ENCODE data around the gene CHRNA5. TPM values are rescaled to one million over a fixed set of nuclear protein-coding genes. Genes with fewer than 3 reads are reported as not detected.
A peak's percentile ranks its signal among the peaks of the same experiment; 100 is the strongest.
"Not testable (repeated sequence)": the region's sequence is repeated elsewhere in the genome, so short reads cannot be mapped to it uniquely, and the experiment has no call there.

CHRNA5 gene
- 10 to 100 TPM in 1 of 2 donors, 1 to 10 TPM in 1; 5.9 to 14.1 TPM for total RNA-seq

DNA sequence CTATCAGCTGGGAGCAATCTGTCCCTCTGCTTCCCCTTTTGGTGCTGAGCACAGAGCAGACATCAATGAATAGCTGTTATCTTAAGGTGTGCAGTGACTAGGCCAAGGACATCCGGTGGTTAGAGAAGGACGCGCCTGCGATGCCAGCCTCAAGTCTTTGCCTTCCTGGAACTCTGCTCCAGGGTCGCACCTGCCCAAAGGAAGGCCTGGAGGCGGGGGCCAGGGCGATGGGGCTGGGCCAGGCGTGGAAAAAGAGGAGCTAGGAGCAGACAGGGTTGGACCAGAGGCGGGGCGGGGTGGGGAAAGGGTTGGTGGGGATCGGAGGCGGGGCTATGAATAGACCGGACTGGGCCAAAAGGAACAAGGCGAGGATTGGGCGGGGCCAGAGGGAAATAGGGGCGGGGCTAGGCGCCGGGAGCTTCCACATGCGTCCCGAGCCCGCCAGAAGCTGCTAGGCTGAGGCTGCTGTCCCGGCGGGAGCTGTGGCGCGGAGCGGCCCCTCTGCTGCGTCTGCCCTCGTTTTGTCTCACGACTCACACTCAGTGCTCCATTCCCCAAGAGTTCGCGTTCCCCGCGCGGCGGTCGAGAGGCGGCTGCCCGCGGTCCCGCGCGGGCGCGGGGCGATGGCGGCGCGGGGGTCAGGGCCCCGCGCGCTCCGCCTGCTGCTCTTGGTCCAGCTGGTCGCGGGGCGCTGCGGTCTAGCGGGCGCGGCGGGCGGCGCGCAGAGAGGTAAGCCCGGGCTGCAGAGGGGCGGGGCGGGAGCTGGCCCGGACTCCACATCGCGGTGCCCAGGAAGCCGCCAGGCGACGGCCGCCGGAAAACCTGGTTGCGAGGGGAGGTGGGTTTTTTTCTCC lies at the start of gene CHRNA5:
Gene CHRNA5 (plus strand): TSS at position 424 of the 854 bp plus-strand sequence. CDS start 200 bp downstream, at position 624.
- peaks cover 11% of the 10 kb centered on the region for H3K4me1 Mint-ChIP-seq
- H3K27me3 Mint-ChIP-seq: peaks cover 11% of the 10 kb centered on the region
- H3K36me3 Mint-ChIP-seq (ENCODE audit: low read depth): no peaks in the 10 kb centered on the region
- ATAC-seq (replicated peaks): peak; percentile 93
- H3K9me3 Mint-ChIP-seq: no peaks in the 10 kb centered on the region
- peak within 1 kb of the TSS; percentile 68 for H3K27ac Mint-ChIP-seq
- H3K4me3 Mint-ChIP-seq: peak within 1 kb of the TSS; percentile 83

DNA sequence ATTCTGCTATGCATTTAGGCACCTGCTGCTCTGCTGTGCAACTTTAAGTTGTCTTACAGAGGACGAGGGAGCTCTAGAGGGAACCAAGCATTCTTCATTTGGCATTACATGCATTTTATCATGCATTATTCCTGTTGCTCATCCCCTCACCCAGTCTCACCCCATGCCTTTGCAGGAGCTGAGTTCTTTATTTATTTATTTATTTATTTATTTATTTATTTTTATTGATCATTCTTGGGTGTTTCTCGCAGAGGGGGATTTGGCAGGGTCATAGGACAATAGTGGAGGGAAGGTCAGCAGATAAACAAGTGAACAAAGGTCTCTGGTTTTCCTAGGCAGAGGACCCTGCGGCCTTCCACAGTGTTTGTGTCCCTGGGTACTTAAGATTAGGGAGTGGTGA lies 45.3 kb upstream of the CHRNA5 start:
- H3K36me3 Mint-ChIP-seq (ENCODE audit: low read depth); H3K4me1 Mint-ChIP-seq; H3K27ac Mint-ChIP-seq; ATAC-seq (replicated peaks); H3K27me3 Mint-ChIP-seq; H3K9me3 Mint-ChIP-seq; H3K4me3 Mint-ChIP-seq: not testable (repeated sequence)

DNA sequence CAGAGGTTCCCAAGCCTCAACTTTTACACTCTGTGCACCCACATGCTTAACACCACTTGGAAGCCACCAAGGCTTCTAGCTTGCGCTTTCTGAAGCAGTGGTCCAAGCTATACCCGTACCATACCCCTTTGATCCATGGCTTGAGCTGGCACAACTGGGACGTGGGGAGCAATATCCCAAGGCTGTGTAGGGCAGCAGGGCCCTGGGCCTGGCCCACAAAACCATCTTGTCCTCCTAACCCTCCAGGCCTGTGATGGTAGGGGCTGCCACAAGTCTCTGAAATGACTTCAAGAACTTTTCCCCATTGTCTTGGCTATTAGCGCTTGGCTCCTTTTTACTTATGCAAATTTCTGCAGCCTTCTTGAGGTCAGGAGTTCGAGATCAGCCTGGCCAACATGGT lies 41.1 kb upstream of the CHRNA5 start:
- Mint-ChIP-seq H3K4me3 (no peak overlapping the region), H3K9me3 (no peaks in the 10 kb centered on the region), H3K27me3 (no peaks in the 10 kb centered on the region), H3K27ac (no peak overlapping the region), H3K36me3 (ENCODE audit: low read depth) (no peaks in the 10 kb centered on the region), H3K4me1 (no peaks in the 10 kb centered on the region)
- ATAC-seq (replicated peaks): no peak

DNA sequence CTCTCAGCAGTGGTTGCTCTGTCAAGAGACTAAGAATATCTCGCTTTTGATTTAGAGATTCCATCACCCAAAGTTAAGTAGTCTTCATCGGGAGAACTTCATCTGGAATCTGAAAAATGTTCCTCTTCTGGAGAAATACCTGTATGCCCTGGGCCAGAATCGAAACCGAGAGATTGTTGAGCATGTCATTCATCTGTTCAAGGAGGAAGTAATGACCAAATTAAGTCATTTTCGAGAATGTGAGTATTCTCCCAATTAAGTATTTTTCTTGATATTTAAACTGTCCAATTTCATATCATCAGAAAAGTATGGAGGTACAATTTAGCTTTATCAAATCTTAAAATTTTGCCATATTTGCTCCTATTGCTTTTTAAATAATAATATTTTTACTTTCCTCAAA lies 38.0 kb upstream of the CHRNA5 start:
- H3K4me1 Mint-ChIP-seq: no peaks in the 10 kb centered on the region
- no peak overlapping the region for H3K27ac Mint-ChIP-seq
- no peaks in the 10 kb centered on the region for H3K9me3 Mint-ChIP-seq
- no peak for ATAC-seq (replicated peaks)
- H3K27me3 Mint-ChIP-seq: no peaks in the 10 kb centered on the region
- no peak overlapping the region for H3K4me3 Mint-ChIP-seq
- H3K36me3 Mint-ChIP-seq (ENCODE audit: low read depth): no peaks in the 10 kb centered on the region

DNA sequence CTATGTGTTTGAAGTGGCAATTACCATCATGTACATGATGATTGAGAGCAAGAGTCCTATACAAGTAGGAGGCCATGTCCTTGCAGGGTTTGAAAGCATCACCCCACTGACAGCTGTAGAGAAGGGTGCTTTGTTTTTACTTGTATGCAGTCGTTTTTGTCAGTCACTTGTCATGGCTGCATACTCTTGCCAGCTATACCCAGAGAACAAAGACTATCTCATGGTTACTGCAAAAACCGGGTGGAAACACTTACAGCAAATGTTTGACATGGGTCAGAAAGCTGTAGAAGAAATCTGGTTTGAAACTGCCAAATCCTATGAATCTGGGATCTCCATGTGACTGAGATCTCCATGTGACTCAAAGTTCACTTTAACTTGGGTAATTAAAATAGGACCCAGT lies 32.0 kb upstream of the CHRNA5 start:
- no peak overlapping the region for H3K4me3 Mint-ChIP-seq
- no peaks in the 10 kb centered on the region for H3K27me3 Mint-ChIP-seq
- H3K9me3 Mint-ChIP-seq: no peaks in the 10 kb centered on the region
- H3K27ac Mint-ChIP-seq: no peak overlapping the region
- no peaks in the 10 kb centered on the region for H3K4me1 Mint-ChIP-seq
- H3K36me3 Mint-ChIP-seq (ENCODE audit: low read depth): no peaks in the 10 kb centered on the region
- ATAC-seq (replicated peaks): no peak

DNA sequence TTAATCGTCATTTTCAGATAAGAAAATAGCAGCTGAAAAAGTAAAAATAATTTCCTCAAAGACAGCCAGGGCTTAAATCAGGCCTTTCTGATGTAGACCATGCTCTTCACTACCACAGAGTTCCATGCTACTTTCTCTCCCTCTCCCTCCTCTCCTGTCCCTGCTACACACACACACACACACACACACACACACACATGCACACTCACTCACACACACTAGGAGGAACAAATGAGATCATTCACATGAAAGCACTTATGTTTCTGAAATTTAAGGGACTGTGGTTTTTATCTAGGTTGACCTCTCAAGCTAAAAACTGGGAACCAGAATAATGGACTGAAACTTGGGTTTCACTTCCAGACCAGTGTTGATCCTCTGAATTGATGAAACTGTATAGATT lies 29.2 kb upstream of the CHRNA5 start:
- Mint-ChIP-seq H3K9me3 (no peaks in the 10 kb centered on the region), H3K36me3 (ENCODE audit: low read depth) (peaks cover 16% of the 10 kb centered on the region), H3K27ac (no peak overlapping the region), H3K4me3 (no peak overlapping the region), H3K27me3 (no peaks in the 10 kb centered on the region), H3K4me1 (peaks cover 4% of the 10 kb centered on the region)
- ATAC-seq (replicated peaks): no peak

DNA sequence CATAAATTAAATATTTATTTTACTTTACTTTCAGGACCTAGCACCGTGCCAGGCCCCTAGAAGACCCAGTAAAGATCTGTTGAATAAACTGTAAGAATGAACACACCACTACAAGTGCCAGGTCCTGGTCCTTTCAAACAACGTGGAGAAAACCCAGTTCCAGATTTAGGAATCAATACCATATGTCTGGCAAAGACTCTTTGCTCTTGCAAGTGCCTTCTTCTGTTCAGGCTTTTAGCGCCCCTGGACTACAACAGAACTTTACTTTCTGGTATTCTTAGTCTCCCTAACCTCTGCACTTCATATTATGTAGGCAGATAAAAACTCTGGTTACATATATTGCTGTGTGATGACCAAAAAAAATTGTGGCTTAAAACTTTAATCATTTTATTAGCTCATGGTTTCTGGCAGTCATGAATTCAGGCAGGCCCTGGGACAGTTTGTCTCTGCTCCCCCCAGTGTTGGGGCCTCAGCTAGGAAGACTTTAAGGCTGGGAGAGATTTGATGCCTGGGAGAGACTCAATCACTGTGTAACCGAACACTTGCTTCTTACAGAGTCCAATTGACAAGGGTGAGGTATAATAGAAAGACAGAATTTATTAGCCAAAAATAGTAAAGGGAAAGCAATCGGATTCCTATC lies 27.9 kb upstream of the CHRNA5 start:
- H3K27ac Mint-ChIP-seq: no peak overlapping the region
- H3K4me3 Mint-ChIP-seq: no peak overlapping the region
- H3K36me3 Mint-ChIP-seq (ENCODE audit: low read depth): peaks cover 28% of the 10 kb centered on the region
- H3K27me3 Mint-ChIP-seq: no peaks in the 10 kb centered on the region
- H3K9me3 Mint-ChIP-seq: no peaks in the 10 kb centered on the region
- peaks cover 8% of the 10 kb centered on the region for H3K4me1 Mint-ChIP-seq
- no peak for ATAC-seq (replicated peaks)

DNA sequence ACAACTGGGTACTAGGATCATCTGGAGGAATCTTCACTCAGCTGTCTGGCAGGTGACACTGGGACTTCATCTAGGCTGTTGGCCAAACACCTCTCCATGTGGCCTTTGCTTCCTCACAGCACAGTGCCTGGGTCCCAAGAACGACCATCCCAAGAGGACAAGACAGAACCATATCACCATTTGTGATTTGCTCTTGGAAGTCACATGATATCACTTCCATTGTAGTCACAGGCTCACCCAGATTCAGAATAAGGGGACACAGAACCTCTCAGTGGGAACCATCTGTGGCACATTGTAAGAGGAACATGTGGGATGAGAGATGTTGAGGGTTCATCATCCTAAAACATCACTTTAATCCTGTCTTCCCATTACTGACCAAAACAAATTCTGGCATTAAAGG lies 27.0 kb upstream of the CHRNA5 start:
- peaks cover 12% of the 10 kb centered on the region for H3K4me1 Mint-ChIP-seq
- no peaks in the 10 kb centered on the region for H3K9me3 Mint-ChIP-seq
- H3K27ac Mint-ChIP-seq: peak overlapping the region; percentile 99
- H3K27me3 Mint-ChIP-seq: no peaks in the 10 kb centered on the region
- H3K4me3 Mint-ChIP-seq: peak overlapping the region; percentile 81
- no peak for ATAC-seq (replicated peaks)
- H3K36me3 Mint-ChIP-seq (ENCODE audit: low read depth): peaks cover 38% of the 10 kb centered on the region

DNA sequence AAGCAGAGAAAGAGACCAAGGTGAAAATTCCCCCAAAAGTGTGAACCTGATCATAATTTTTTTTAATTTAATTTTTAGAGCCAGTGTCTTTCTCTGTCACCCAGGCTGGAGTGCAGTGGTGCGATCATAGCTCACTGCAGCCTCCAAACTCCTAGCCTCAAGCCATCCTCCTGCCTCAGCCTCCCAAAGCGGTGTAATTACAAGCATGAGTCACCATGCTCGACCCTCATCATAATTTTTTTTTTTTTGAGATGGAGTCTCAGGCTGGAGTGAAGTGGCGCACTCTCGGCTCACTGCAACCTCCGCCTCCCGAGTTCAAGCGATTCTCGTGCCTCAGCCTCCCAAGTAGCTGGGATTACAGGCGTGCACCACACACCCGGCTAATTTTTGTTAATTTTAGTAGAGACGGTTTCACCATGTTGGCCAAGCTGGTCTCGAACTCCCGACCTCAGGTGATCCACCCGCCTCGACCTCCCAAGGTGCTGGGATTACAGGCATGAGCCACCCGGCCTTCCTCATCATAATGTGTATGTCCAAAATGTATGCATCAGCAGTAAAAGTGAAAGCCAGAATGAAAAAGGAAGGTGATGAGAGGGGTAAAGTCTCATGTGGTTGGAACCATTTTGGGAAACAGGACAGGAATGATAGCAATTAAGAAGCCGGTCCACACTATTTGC lies 25.7 kb upstream of the CHRNA5 start:
- not testable (repeated sequence) for H3K9me3 Mint-ChIP-seq; H3K27me3 Mint-ChIP-seq; ATAC-seq (replicated peaks)
- Mint-ChIP-seq H3K27ac (peak overlapping the region; percentile 99), H3K4me3 (peak overlapping the region; percentile 81), H3K36me3 (ENCODE audit: low read depth) (peaks cover 50% of the 10 kb centered on the region), H3K4me1 (peaks cover 12% of the 10 kb centered on the region)

DNA sequence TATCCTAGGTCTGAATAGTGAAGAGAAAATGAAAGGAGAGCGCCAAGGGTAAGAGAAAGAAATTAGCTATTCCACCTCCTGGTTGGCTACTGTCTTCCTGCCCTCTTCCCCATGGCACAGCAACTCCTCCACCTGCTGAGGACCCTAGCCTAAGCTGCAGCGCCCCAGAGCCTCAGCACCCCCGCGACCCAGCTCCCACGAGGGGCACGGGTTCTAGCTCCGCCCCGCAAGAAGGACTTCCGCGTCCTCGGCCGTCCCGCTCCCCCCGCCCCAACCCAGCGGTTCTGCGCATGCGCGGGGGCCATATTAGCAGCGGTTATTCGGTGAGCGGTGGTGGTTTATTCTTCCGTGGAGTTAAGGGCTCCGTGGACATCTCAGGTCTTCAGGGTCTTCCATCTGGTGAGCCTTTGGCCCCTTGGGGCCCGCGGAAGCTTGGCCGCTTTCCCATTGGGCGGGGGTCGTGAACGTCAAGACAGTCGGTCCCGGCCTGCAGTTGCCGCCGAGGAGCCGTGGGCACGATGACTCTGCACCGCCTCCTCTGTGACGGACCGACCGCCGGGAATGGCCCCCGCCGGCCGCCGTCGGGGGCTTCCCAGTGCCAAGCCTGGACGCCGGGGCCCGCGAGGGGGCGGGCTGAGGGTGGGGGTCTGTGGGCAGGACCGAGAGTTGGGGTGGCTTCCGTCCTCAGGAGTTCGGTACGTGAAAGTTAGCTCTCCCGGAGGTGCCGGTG lies 25.0 kb upstream of the CHRNA5 start, which contains the start of gene PSMA4:
Gene PSMA4 (plus strand): TSS at position 304 of the 730 bp plus-strand sequence. CDS start 1,484 bp downstream, outside the sequence.
- peak within 1 kb of the TSS; percentile 81 for H3K4me3 Mint-ChIP-seq
- ATAC-seq (replicated peaks): peak; percentile 90
- H3K4me1 Mint-ChIP-seq: peaks cover 12% of the 10 kb centered on the region
- H3K27ac Mint-ChIP-seq: peak within 1 kb of the TSS; percentile 99
- H3K9me3 Mint-ChIP-seq: no peaks in the 10 kb centered on the region
- peaks cover 57% of the 10 kb centered on the region for H3K36me3 Mint-ChIP-seq (ENCODE audit: low read depth)
- H3K27me3 Mint-ChIP-seq: no peaks in the 10 kb centered on the region

DNA sequence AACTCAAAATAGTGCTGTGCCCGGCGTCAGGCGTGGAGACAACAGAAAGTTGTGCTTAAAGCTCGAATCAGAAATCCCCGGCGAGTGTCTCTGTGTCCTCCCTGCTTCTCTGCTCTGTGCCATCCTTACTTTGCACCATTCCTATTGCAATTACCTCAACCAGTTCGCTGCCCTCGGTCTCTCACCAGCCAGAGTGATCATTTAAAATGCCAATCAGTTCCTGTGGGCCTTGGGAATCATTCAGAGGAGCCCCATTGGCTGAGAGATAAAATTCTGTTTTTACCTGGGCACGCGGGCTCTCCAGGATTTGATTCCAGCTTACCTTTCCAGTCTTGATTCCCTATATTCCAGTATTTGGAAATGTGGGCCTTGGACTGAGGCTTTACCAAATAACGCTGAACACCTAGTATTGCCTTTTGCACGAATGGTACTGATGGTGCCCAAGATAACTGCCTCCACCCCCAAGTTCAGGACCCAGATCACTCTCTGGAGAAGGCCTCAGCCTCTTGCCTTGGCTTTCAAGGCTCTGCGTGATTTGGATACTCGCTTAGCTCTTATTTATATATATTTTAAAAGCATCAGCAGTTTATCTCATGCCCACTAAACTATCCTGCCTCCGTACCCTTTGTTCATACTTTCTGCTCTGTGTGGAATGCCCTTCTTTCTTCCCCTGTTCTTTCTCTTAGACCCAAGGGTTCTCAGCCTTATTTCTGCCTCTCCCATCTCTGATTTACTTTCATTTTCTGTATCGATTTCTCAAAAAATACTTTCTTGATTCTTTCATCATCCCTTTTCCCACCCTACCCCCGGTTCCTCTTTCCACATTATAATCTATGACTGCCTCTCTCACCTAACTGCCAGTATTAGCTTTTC lies 24.2 kb upstream of the CHRNA5 start:
- Mint-ChIP-seq H3K27ac (peak overlapping the region; percentile 99), H3K4me1 (peaks cover 12% of the 10 kb centered on the region), H3K4me3 (peak overlapping the region; percentile 81), H3K9me3 (no peaks in the 10 kb centered on the region), H3K36me3 (ENCODE audit: low read depth) (peaks cover 65% of the 10 kb centered on the region), H3K27me3 (no peaks in the 10 kb centered on the region)
- peak; percentile 13 for ATAC-seq (replicated peaks)

DNA sequence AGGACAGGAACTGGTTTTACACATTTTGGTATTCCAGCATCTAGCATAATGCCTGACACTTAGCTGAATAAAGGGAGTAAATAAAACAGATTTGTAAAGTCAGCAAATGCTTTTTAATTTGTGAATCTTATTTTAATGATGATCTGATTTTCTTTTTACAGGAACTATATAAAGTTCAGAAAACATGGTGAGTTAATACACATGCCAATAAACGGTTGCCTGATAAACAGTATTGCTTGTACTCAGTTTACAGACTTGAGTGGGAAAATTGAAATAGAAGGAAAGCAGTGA lies 23.6 kb upstream of the CHRNA5 start:
- peaks cover 12% of the 10 kb centered on the region for H3K4me1 Mint-ChIP-seq
- ATAC-seq (replicated peaks): no peak
- H3K9me3 Mint-ChIP-seq: no peaks in the 10 kb centered on the region
- H3K4me3 Mint-ChIP-seq: peak overlapping the region; percentile 81
- peaks cover 71% of the 10 kb centered on the region for H3K36me3 Mint-ChIP-seq (ENCODE audit: low read depth)
- H3K27ac Mint-ChIP-seq: peak overlapping the region; percentile 99
- H3K27me3 Mint-ChIP-seq: no peaks in the 10 kb centered on the region

DNA sequence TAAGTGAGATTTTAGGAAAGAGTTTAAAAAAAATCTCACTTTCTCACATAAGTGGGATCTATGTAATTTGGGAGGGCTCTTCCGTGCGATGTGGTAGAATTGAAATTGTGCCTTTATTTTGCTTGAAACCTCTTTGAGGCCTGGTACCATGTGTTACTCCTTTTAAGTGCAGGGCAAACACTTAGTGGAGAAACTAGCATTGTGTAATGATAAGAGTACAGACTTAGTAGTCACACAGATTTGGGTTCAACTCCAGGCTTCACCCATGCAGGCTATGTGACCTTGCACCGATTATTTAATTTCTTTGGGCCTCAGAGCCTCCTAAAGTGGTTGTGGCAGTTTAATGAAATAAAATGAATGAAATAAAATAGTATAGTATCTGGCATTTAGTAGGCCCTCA lies 22.7 kb upstream of the CHRNA5 start:
- peak overlapping the region; percentile 81 for H3K4me3 Mint-ChIP-seq
- no peaks in the 10 kb centered on the region for H3K9me3 Mint-ChIP-seq
- no peaks in the 10 kb centered on the region for H3K27me3 Mint-ChIP-seq
- H3K36me3 Mint-ChIP-seq (ENCODE audit: low read depth): peaks cover 81% of the 10 kb centered on the region
- H3K27ac Mint-ChIP-seq: peak overlapping the region; percentile 99
- peaks cover 12% of the 10 kb centered on the region for H3K4me1 Mint-ChIP-seq
- no peak for ATAC-seq (replicated peaks)

Data from activated T-helper 17 cell treated with anti-CD3 and anti-CD28 coated beads, Interleukin-2, amount 50 U/mL, for 72 hours (primary cell).